HG03439 (cell line): ENCODE measurements around the gene SDSL.
A peak's percentile ranks its signal among the peaks of the same experiment; 100 is the strongest.

Experiments used
- ATAC-seq: cut with Tn5 transposase; IDR thresholded peaks from one replicate; pipeline ENCODE4 v1.9.1; 2021; ENCODE audit warnings: mild to moderate bottlenecking, moderate library complexity; ENCODE audit not compliant: unreplicated experiment

SDSL gene

GRCh38 chr12:113422030-113422885 is at the start of gene SDSL:
TSS of gene SDSL (plus strand) at chr12:113422380. CDS start at chr12:113427983, 5,603 bp downstream.
- peak; percentile 87 for ATAC-seq

DNA sequence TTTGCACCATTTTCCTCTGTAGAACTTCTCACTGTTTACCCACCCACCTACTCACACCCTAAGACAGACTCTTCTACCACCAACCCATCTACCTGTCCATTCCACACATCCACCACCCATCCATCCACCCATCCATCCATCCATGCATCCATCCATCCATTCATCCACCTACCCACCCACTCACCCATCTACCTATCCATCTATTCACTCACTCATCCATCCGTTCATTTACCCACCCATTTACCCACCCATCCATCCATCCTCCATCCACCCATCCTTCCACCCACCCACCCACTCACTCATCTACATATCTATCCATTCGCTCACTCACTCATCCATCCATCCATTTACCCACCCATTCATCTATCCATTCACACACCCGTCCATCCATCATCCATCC is 48.7 kb upstream of the SDSL start:
- ATAC-seq: no peak

GRCh38 chr12:113373969-113374368 is 48.2 kb upstream of the SDSL start:
- ATAC-seq: no peak

DNA sequence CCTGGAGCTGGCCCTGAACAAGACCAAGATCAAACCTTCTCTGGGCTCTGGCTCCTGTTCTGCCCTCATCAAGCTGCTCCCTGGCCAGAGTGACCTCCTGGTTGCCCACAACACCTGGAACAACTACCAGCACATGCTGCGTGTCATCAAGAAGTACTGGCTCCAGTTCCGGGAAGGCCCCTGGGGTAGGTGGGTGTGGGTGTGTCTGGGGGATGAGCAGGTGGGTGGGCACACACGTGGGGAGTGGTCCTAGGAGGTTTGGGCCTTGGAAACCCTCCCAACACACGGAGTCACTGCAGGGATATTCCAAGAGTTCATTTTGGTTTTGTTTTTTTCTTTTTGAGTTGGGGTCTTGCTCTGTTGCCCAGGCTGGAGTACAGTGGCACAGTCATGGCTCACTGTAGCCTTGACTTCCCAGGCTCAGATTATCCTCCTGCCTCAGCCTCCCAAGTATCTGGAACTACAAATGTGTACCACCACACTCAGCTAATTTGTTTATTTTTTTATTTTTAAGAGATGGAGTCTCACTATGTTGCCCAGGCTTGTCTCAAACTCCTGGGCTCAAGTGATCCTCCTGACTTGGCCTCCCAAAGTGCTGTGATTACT is 47.3 kb upstream of the SDSL start:
- ATAC-seq: no peak

- no peak for ATAC-seq
Measured at GRCh38 chr12:113378291-113378690, 43.9 kb upstream of the SDSL start.

DNA sequence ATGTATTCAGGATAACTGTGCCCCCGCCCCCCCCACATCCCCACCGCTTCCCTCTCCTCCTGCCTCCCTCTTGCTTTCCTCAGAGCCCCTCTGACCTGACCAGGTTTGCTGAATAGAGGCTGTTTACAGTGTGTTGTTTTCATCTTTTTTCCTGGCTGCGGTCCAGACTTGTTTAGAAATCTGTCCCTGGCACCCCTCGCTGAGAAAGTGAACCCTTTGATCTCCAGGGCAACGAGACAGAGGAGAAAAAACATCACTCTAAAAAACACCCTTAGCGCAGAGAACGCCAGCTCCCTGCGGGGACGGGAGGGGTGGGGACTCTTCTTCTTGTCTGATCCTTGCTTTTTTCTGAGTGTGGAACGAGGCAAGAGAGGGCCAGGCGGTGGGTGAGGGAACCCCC is 41.0 kb upstream of the SDSL start:
- no peak for ATAC-seq

DNA sequence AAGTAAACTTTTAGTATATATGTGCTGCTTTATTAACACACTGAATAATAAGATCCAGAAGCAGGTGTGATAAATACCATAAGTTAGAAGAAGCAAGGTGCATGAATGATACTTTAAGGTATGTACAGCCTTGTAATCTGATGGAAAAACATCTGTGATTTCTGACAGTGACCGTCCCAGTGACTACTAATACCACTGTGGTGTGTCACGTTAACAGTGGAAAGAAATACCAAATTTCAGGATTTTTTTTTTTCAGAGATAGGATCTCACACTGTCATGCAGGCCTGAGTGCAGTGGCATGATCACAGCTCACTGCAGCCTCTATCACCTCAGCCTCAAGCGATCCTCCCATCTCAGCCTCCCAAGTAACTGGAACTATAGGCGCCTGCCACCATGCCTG is 40.0 kb upstream of the SDSL start:
- no peak for ATAC-seq

DNA sequence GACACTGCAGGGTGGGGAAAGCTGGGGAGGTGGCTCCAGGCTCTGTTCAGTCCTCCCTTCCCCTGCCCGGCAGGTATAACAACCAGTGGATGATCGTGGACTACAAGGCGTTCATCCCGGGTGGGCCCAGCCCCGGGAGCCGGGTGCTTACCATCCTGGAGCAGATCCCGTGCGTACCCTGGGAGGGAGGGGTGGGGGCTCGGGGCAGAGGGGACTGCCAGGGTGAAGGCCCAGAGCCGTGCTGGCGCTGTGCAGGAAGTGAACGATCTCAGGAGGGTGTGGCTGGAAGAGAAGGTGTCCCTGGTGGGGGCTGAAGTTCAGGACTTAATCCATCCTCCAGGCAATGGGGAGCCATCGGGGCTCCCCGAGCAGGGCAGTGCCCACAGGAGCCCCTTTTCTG is 37.4 kb upstream of the SDSL start:
- no peak for ATAC-seq

- ATAC-seq: no peak
Measured at GRCh38 chr12:113385282-113385882, 36.8 kb upstream of the SDSL start.

DNA sequence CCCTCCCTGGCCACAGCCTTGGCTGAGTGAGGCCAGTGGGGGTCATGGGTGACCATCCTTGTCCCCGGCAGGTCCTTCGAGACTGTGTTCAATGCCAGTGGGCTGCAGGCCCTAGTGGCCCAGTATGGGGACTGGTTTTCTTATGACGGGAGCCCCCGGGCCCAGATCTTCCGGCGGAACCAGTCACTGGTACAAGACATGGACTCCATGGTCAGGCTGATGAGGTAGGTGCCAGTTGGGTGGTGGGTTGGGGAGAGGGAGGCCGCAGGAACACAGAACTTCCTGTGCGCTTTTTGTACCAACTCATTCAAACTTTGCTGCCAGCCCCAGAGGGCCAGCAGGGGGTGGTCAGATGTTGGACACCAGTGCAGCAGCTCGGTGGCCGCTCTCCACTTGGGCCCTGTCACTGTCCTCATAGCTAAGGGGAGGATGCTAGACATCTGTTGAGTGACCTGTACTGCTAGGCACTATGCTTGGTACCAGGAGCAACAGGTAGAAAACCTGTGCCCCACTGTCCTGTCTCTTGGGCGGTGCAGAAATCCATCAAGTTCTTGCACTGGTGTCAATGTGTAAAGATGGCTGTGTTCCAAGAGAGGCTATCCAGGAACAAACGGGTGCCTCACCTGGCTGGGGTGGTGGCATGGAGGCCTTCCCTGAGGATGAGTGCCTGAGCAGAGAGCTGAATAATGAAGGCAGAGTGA is 35.2 kb upstream of the SDSL start:
- ATAC-seq: no peak

GRCh38 chr12:113387631-113388030 is 34.5 kb upstream of the SDSL start:
- ATAC-seq: no peak

DNA sequence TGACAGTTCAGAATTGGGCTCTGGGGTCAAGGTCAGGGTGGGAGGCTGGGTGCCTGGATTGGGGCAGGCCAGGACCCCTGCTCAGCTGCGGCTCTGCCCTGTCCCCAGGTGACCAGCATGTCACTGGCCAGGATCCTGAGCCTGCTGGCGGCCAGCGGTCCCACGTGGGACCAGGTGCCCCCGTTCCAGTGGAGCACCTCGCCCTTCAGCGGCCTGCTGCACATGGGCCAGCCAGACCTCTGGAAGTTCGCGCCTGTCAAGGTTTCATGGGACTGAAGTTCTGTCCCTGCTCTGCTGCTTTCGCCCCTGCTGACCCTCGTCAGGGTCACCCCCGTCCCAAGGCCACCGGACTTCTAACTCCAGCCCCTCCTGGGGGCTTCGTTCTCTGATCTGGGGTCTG is 33.8 kb upstream of the SDSL start:
- ATAC-seq: no peak

DNA sequence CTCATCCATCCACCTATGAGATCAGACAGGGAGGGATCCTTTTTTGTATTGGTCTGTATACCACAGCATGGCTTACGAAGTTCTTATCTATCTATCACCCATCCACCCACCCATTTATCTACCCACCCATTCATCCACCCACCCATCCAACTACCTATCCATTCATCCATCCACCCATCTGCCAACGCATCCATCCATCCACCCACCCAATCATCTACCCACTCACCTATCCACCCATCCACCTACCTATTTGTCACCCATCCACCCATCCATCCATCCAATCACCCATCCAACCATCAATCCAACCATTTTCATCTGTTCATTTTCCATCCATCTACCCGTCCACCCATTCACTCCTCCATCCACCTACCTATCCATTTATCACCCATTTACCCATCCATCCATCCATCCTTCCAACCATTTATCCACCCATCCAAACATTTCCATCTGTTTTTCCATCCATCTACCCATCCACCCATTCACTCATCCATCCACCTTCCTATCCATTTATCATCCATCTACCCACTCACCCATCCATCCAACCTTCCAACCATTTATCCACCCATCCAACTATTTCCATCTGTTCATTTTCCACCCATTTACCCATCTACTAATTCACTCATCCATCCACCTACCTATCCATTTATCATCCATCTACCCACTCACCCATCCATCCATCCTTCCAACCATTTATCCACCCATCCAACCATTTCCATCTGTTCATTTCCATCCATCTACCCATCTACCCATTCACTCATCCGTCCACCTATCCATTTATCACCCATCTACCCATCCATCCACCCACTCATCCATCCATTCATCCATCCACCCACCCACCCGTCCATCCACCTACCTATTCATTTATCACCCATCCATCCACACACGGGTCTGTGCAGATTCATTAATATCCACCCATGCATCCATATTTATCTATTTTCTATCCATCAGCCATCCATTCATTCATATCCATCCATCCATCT is 31.8 kb upstream of the SDSL start:
- no peak for ATAC-seq

DNA sequence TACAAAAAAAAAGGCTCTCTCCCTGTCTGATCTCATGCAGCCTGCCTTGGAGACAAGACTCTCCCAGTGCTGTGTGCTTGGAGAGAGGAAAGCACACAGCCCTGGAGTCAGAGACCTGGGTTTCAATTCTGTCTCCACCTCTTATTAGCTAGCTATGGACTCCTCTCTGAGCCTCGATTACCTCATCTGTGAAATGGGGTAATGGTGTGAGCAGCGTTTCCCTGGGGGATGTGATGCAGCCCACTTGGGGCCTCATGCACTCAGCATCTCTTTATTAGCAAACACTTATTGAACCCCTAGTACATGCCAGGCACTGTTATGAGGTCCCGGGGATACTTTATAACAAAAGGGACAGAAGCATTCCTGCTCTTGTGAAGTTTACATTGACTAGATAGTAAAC is 31.0 kb upstream of the SDSL start:
- no peak for ATAC-seq

DNA sequence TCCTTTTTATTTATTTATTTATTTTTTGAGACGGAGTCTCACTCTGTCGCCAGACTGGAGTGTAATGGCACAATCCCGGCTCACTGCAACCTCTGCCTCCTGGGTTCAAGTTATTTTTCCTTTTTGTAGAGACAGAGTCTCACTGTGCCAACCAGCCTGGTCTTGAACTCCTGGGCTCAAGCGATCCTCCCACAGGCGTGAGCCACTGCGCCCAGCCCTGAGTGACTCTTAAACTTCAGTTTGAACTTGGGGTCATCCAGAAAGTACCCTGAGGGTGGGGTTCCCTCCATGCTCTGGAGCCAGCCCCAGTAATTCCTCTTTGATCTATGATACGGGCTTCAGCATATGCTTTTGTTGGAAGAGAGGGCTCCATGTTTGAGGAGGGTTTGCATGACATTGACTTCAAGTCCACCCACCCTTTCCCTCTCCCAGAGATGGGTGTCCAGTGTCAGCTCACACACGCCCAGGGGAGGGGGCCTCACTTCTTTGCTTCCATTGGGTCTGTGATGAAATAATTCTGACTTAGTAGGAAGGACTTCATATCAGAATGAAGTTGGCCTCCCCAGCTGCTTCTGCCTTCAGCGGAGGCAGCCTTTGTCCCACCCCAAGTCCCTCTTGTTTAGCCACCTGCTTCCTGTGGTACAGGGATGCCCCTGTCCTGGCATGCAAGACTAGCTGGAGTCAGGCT is 30.4 kb upstream of the SDSL start:
- ATAC-seq: no peak

GRCh38 chr12:113392520-113392919 is 29.7 kb upstream of the SDSL start:
- ATAC-seq: no peak

DNA sequence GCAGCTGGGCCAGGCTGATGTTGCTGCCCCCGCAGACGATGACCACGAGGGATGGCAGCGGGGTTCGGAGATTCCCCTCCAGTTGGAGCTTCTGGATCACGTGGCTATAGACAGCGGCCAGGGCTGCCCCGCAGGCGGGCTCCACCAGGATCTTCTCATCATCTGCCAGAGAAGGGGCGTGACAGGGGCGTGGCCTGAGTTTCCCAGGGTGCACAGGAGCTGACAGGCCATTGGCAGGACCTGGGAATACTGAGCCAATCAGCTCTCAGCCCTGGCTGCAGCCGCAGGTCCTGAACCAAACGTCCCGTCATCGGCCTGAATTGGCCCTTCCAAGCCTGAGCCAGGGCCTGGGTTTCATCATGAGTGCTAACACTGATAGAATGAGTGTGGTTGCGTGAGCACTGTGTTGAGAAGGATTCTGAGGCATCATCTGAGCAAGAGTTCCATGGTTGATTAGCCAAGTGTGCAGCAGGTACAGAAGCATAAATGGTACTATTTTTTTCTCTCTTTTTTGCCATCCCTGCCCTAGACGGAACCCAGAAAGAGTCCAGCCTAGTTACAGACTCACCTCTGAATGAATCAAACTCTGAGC is 29.1 kb upstream of the SDSL start:
- ATAC-seq: no peak

GRCh38 chr12:113393749-113394148 is 28.4 kb upstream of the SDSL start:
- no peak for ATAC-seq

DNA sequence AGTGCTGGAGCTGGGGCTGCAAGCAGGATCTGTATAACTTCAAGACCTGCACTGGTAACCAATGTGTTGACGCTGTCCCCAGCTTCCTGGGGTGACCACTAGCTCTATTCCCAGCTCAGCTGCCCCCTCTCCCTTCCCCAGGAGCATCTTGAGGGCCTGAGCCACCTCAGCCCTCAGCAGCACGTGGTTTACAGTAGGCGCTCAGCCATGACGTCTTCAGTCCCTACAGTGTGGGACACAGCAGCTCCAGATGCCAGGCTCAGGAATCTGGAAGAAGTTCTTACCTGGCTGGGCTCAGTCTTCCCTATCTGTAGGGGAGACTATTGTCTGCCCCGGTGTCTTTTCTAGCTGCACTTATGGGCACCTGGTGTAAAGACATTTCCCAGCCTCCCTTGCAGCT is 27.1 kb upstream of the SDSL start:
- no peak for ATAC-seq
